WTC11 (cell line): ENCODE results near the gene PLIN4. TPM values are rescaled to one million over a fixed set of nuclear protein-coding genes. Genes with fewer than 3 reads are reported as not detected.

Experiments
- ATAC-seq: fragments of 200-7000 bp; cut with Tn5 transposase; 2 replicates; pipeline ENCODE4 v1.10.0; 2021; ENCODE audit warnings: mild to moderate bottlenecking, moderate library complexity
- CTCF ChIA-PET: fragments of 300-600 bp; sonication (Branson Sonifier 250); formaldehyde crosslinking; loops from one replicate; lab custom pipeline; 2021; ENCODE audit warnings: antibody characterized with exemption; lab: Charles Lee
- POLR2A ChIA-PET: fragments of 350-600 bp; sonication (Branson Sonifier 250); formaldehyde crosslinking; loops from one replicate; lab custom pipeline; 2021; ENCODE audit warnings: antibody characterized with exemption; lab: Charles Lee
- DNase-seq: peaks from one replicate; pipeline ENCODE4 v3.0.0; 2021; ENCODE audit warnings: low spot score
- H3K27ac Mint-ChIP-seq: 2 replicates; pipeline ENCODE4 v1.8.0; 2021; ENCODE audit warnings: mixed read lengths
- H3K27me3 Mint-ChIP-seq: 2 replicates; pipeline ENCODE4 v1.8.0; 2021; ENCODE audit warnings: low read depth, mild to moderate bottlenecking, moderate library complexity, mixed read lengths
- H3K36me3 Mint-ChIP-seq: 2 replicates; pipeline ENCODE4 v1.8.0; 2021; ENCODE audit warnings: mixed read lengths
- H3K4me1 Mint-ChIP-seq: 2 replicates; pipeline ENCODE4 v1.8.0; 2022; ENCODE audit warnings: mixed read lengths
- H3K4me3 Mint-ChIP-seq: 2 replicates; pipeline ENCODE4 v1.8.0; 2021; ENCODE audit warnings: mild to moderate bottlenecking, moderate library complexity, mixed read lengths
- H3K9me3 Mint-ChIP-seq: 2 replicates; pipeline ENCODE4 v1.8.0; 2021; ENCODE audit warnings: mixed read lengths
- CBFB ChIP-seq: sonication (generic); formaldehyde crosslinking; IDR thresholded peaks from 2 replicates; pipeline ENCODE4 v1.8.1; 2022; ENCODE audit warnings: mild to moderate bottlenecking, low read depth, missing genetic modification reagents
- CREM ChIP-seq: sonication (generic); formaldehyde crosslinking; IDR thresholded peaks from 2 replicates; pipeline ENCODE4 v1.8.1; 2022; ENCODE audit warnings: mild to moderate bottlenecking, missing genetic modification reagents, moderate library complexity
- ESRRA ChIP-seq: sonication (generic); formaldehyde crosslinking; IDR thresholded peaks from 2 replicates; pipeline ENCODE4 v1.8.1; 2022; ENCODE audit warnings: mild to moderate bottlenecking, missing genetic modification reagents, borderline replicate concordance
- FOXJ3 ChIP-seq: sonication (generic); formaldehyde crosslinking; IDR thresholded peaks from 2 replicates; pipeline ENCODE4 v1.9.0; 2021; ENCODE audit warnings: missing genetic modification reagents, mild to moderate bottlenecking, borderline replicate concordance
- FOXP4 ChIP-seq: sonication (generic); formaldehyde crosslinking; IDR thresholded peaks from 2 replicates; pipeline ENCODE4 v1.8.0; 2022; ENCODE audit warnings: mild to moderate bottlenecking, missing genetic modification reagents
- GABPB1 ChIP-seq: sonication (generic); formaldehyde crosslinking; IDR thresholded peaks from 2 replicates; pipeline ENCODE4 v1.8.1; 2023; ENCODE audit warnings: mild to moderate bottlenecking, missing genetic modification reagents
- GTF2I ChIP-seq: fragments of 250-450 bp; sonication (Bioruptor Pico); conservative IDR thresholded peaks from 2 replicates; pipeline ENCODE4 v1.4.0; 2021; ENCODE audit warnings: mild to moderate bottlenecking
- JAZF1 ChIP-seq: fragments of 250-450 bp; sonication (Bioruptor Pico); IDR thresholded peaks from 2 replicates; pipeline ENCODE4 v1.9.0; 2021; ENCODE audit warnings: moderate library complexity, mild to moderate bottlenecking, inconsistent platforms
- JUN ChIP-seq: sonication (generic); formaldehyde crosslinking; IDR thresholded peaks from 2 replicates; pipeline ENCODE4 v1.8.0; 2023; ENCODE audit warnings: mild to moderate bottlenecking, missing genetic modification reagents
- RELA ChIP-seq: sonication (generic); formaldehyde crosslinking; IDR thresholded peaks from 2 replicates; pipeline ENCODE4 v1.8.1; 2022; ENCODE audit warnings: missing genetic modification reagents, mild to moderate bottlenecking, borderline replicate concordance
- SOX15 ChIP-seq: fragments of 250-450 bp; sonication (Bioruptor Pico); IDR thresholded peaks from 2 replicates; pipeline ENCODE4 v1.9.0; 2021; ENCODE audit warnings: mild to moderate bottlenecking
- SP1 ChIP-seq: sonication (generic); formaldehyde crosslinking; conservative IDR thresholded peaks from 2 replicates; pipeline ENCODE4 v1.8.1; 2022; ENCODE audit warnings: missing genetic modification reagents
- TP53 ChIP-seq: sonication (generic); formaldehyde crosslinking; IDR thresholded peaks from 2 replicates; pipeline ENCODE4 v1.8.1; 2023; ENCODE audit warnings: mild to moderate bottlenecking, missing genetic modification reagents
- ZNF121 ChIP-seq: sonication (generic); formaldehyde crosslinking; IDR thresholded peaks from 2 replicates; pipeline ENCODE4 v1.8.0; 2023; ENCODE audit warnings: missing genetic modification reagents
- ZNF263 ChIP-seq: sonication (generic); formaldehyde crosslinking; IDR thresholded peaks from 2 replicates; pipeline ENCODE4 v1.8.1; 2022; ENCODE audit warnings: low read depth, mild to moderate bottlenecking, moderate library complexity, missing genetic modification reagents
- ZNF512 ChIP-seq: sonication (generic); formaldehyde crosslinking; IDR thresholded peaks from 2 replicates; pipeline ENCODE4 v1.8.1; 2022; ENCODE audit warnings: missing genetic modification reagents, borderline replicate concordance
- ZNF532 ChIP-seq: fragments of 250-450 bp; sonication (Bioruptor Pico); IDR thresholded peaks from 2 replicates; pipeline ENCODE4 v1.9.0; 2021; ENCODE audit warnings: mild to moderate bottlenecking, borderline replicate concordance
- total RNA-seq: library from RNA; stranded (reverse); gene quantifications from 3 replicates; pipeline ENCODE4 v1.2.3, GENCODE V29; 2021
- TF ChIP-seq, protein P1 (sequence below): sonication (generic); formaldehyde crosslinking; IDR thresholded peaks from 2 replicates; pipeline ENCODE4 v1.8.1; 2023; ENCODE audit warnings: mild to moderate bottlenecking, moderate library complexity, missing genetic modification reagents
- TF ChIP-seq, protein P2 (sequence below): sonication (generic); formaldehyde crosslinking; IDR thresholded peaks from 2 replicates; pipeline ENCODE4 v1.8.1; 2023; ENCODE audit warnings: mild to moderate bottlenecking, missing genetic modification reagents, moderate library complexity

Gene PLIN4
- total RNA-seq, 1 experiment from 2014 or later, result 0.35 TPM

DNA sequence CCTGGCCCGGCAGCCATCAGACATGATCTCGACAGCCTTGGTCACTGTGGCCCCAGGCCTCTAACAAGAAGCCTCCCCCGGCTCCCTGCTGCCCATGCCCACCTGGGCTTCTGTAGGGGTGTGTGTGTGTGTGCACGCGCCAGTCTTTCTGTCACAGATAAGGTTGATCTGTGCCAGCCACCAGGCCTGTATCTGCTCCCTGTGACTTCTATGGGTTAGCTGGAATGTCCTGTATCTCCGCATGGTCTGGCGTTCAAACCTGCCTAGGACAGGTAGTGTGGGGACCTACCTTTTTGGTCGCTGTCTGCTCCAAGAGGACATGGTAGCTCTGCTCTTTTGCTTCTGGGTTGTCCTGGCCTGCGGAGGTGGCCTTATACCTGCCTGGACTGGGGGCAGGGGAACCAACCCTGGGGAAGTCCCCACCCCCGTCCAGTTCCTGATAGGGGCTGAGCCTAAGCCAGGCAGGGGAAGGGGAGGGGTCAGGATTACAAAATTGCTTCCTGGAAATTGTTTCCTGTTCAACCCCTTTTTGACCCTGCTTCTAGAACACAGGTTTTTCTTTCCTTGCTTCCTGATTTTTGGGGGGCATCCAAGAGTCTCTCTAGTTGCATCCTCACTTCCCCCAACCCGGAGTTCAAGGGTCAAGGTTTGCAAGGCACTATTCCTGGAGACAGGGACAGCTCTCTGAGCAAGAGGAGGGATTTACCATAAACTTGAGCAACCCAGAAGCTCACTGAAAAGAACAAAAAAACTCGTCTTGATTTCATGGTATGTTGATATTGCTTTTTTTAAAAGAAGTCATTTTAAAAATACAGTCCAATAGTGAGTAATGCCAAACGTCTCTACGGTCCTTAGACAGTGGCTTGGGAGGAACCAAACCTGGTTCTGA is 21.7 kb upstream of the PLIN4 start, which contains the start of gene LRG1:
LRG1 (minus strand) TSS at position 344 of the 889 bp plus-strand sequence; CDS start at position 321, 23 bp downstream.
- no peak within 1 kb of the TSS for H3K4me3 Mint-ChIP-seq
- H3K36me3 Mint-ChIP-seq, result peaks cover 3% of the 10 kb centered on the region; the same call in 1 of the 2 replicates
- TF ChIP-seq GABPB1 (CRISPR knock-in tag), result peak; percentile 21; the same call in 1 of the 2 replicates
- TF ChIP-seq ESRRA, result no peak
- ChIA-PET CTCF (interaction anchor here (1.5 to 11.1 kb wide), 6 partner anchors 8 to 96 kb away, joined by 3 to 285 read pairs (median 9); no protein-coding TSS in a partner anchor), POLR2A (no interaction called here)
- peaks cover 32% of the 10 kb centered on the region for H3K27me3 Mint-ChIP-seq
- no peak within 1 kb of the TSS for H3K27ac Mint-ChIP-seq
- DNase-seq, result no peak
- peaks cover 4% of the 10 kb centered on the region for H3K9me3 Mint-ChIP-seq
- peaks cover 4% of the 10 kb centered on the region; the same call in 1 of the 2 replicates for H3K4me1 Mint-ChIP-seq
- peak; percentile 43 for ATAC-seq

DNA sequence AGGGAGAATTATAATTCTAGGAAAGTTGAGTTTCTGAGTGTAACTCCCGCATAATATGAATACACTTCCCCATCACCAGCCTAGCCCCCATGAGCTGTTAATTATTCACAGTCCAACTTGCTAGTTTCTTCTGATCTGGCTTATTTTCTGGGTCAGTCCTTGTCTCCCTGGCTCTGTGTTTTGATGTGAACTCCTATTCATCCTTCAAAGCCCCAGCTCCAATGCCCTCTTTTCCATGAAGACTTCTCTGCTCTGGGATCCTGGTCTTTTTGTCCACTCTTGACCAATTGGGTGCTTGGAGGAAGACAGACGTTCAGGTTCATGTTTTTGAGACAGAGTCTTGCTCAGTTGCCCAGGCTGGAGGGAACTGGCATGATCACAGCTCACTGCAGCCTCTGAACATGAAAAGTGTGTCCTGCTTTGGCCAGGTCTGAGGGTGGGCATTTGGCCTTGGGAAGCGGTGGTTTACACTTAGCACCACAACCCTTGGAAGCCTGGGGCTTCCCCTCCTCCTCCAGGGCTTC is 20.9 kb upstream of the PLIN4 start:
- H3K4me1 Mint-ChIP-seq, result peaks cover 4% of the 10 kb centered on the region; the same call in 1 of the 2 replicates
- peaks cover 4% of the 10 kb centered on the region for H3K9me3 Mint-ChIP-seq
- no peak overlapping the region for H3K4me3 Mint-ChIP-seq
- no peak for TF ChIP-seq TP53
- peak; percentile 88 for TF ChIP-seq ZNF121 (CRISPR knock-in tag)
- TF ChIP-seq, protein P1, sequence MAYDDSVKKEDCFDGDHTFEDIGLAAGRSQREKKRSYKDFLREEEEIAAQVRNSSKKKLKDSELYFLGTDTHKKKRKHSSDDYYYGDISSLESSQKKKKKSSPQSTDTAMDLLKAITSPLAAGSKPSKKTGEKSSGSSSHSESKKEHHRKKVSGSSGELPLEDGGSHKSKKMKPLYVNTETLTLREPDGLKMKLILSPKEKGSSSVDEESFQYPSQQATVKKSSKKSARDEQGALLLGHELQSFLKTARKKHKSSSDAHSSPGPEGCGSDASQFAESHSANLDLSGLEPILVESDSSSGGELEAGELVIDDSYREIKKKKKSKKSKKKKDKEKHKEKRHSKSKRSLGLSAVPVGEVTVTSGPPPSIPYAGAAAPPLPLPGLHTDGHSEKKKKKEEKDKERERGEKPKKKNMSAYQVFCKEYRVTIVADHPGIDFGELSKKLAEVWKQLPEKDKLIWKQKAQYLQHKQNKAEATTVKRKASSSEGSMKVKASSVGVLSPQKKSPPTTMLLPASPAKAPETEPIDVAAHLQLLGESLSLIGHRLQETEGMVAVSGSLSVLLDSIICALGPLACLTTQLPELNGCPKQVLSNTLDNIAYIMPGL (CRISPR knock-in tag), result no peak
- TF ChIP-seq, all 79 proteins: peak for 1
- ATAC-seq (no peak), DNase-seq (no peak)
- Mint-ChIP-seq H3K27ac (no peak overlapping the region), H3K36me3 (peaks cover 3% of the 10 kb centered on the region; the same call in 1 of the 2 replicates), H3K27me3 (peaks cover 37% of the 10 kb centered on the region)
- ChIA-PET POLR2A (no interaction called here), CTCF (interaction anchor here (1.2 to 11.1 kb wide), 6 partner anchors 9 to 97 kb away, joined by 5 to 285 read pairs (median 8); no protein-coding TSS in a partner anchor)

DNA sequence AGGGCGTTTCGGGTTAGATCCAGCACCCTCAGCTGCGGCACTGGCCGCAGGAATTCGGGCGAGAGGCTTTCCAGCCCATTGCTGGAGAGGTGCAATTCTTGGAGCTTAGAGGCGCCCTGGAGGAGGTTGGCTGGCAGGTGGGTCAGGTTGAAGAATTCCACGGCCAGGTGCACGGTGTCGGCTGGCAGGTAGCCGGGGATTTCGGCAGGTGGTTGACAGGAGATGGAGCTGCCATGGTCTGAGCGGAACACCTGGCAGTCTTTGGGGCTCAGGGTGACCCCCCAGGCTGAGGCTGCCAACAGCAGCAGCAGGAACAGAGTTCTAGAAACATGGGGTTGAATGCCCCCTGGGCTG is 20.3 kb upstream of the PLIN4 start:
- POLR2A ChIA-PET, result no interaction called here
- Mint-ChIP-seq H3K27me3 (peaks cover 43% of the 10 kb centered on the region), H3K27ac (no peak overlapping the region), H3K4me1 (peaks cover 4% of the 10 kb centered on the region; the same call in 1 of the 2 replicates), H3K36me3 (peaks cover 3% of the 10 kb centered on the region; the same call in 1 of the 2 replicates), H3K4me3 (no peak overlapping the region), H3K9me3 (peaks cover 4% of the 10 kb centered on the region)
- no peak for ATAC-seq
- TF ChIP-seq SOX15 (CRISPR knock-in tag) (no peak), JUN (CRISPR knock-in tag) (no peak), ZNF512 (CRISPR knock-in tag) (no peak), ZNF532 (CRISPR knock-in tag) (no peak), JAZF1 (no peak), GTF2I (no peak), ZNF263 (CRISPR knock-in tag) (no peak), CREM (no peak), SP1 (CRISPR knock-in tag) (no peak), CBFB (CRISPR knock-in tag) (no peak), FOXJ3 (CRISPR knock-in tag) (no peak), FOXP4 (no peak), RELA (CRISPR knock-in tag) (no peak)
- TF ChIP-seq, protein P2, sequence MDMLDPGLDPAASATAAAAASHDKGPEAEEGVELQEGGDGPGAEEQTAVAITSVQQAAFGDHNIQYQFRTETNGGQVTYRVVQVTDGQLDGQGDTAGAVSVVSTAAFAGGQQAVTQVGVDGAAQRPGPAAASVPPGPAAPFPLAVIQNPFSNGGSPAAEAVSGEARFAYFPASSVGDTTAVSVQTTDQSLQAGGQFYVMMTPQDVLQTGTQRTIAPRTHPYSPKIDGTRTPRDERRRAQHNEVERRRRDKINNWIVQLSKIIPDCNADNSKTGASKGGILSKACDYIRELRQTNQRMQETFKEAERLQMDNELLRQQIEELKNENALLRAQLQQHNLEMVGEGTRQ, result no peak
- CTCF ChIA-PET, result interaction anchor here (1.0 to 11.1 kb wide), 5 partner anchors 9 to 95 kb away, joined by 3 to 285 read pairs (median 5); no protein-coding TSS in a partner anchor
- no peak for DNase-seq
